H1 (cell line): ENCODE data around the gene HDAC9. TPM values are rescaled to one million over a fixed set of nuclear protein-coding genes. Genes with fewer than 3 reads are reported as not detected.

Source experiments
- CTCF ChIA-PET: fragments of 300-600 bp; sonication (Branson Sonifier 250); formaldehyde crosslinking; loops from one replicate; lab custom pipeline; 2021; ENCODE audit not compliant: partially characterized antibody; lab: Charles Lee
- POLR2A ChIA-PET: fragments of 300-600 bp; sonication (Branson Sonifier 250); formaldehyde crosslinking; loops from one replicate; lab custom pipeline; 2021; ENCODE audit warnings: inconsistent platforms; ENCODE audit not compliant: partially characterized antibody; lab: Charles Lee
- DNase-seq, 2 experiments: peaks; one replicate each; pipeline versions ENCODE4 v3.0.0 to v3.0.0-alpha.2; 2010 to 2022; ENCODE audit warnings: low spot score in 2 of 2, low read depth in 1 of 2, mixed read lengths in 1 of 2
- FAIRE-seq: peaks from 2 replicates; lab custom pipeline; 2011; peaks lifted over from hg19 to GRCh38; lab: Jason Lieb, UNC
- H2AFZ ChIP-seq: 2 replicates; pipeline ENCODE4 v1.8.1; 2012; ENCODE audit warnings: low read length, inconsistent platforms
- H2AK5ac ChIP-seq: 2 replicates; pipeline ENCODE4 v1.6.1; 2013; ENCODE audit warnings: low read depth, low read length
- H2BK120ac ChIP-seq: replicated peaks from 2 replicates; pipeline ENCODE3; 2013; ENCODE audit warnings: low read depth, low read length, inconsistent platforms
- H2BK12ac ChIP-seq: 2 replicates; pipeline ENCODE4 v1.6.1; 2013; ENCODE audit warnings: low read depth, low read length
- H2BK15ac ChIP-seq: 2 replicates; pipeline ENCODE4 v1.6.1; 2013; ENCODE audit warnings: low read length
- H2BK20ac ChIP-seq: 2 replicates; pipeline ENCODE4 v1.6.1; 2013; ENCODE audit warnings: low read length
- H2BK5ac ChIP-seq: 2 replicates; pipeline ENCODE4 v1.6.1; 2013; ENCODE audit warnings: low read depth, low read length
- H3K14ac ChIP-seq: 2 replicates; pipeline ENCODE4 v1.6.1; 2013; ENCODE audit warnings: inconsistent platforms; ENCODE audit not compliant: insufficient read length
- H3K18ac ChIP-seq: 2 replicates; pipeline ENCODE4 v1.6.1; 2013; ENCODE audit warnings: low read length; ENCODE audit errors: extremely low read depth
- H3K23ac ChIP-seq: 2 replicates; pipeline ENCODE4 v1.6.1; 2013; ENCODE audit warnings: inconsistent platforms; ENCODE audit not compliant: insufficient read length
- H3K23me2 ChIP-seq: 2 replicates; pipeline ENCODE4 v1.6.1; 2013; ENCODE audit warnings: low read depth, low read length
- H3K27ac ChIP-seq: 2 replicates; pipeline ENCODE4 v1.6.1; 2011; ENCODE audit warnings: low read depth, low read length, inconsistent platforms
- H3K27me3 ChIP-seq, 4 experiments: replicated peaks in 1 of 4; 1 replicate in 1 of 4; 2 replicates in 3 of 4; pipeline versions ENCODE4 v1.6.1 to v1.8.1; 2011 to 2013; ENCODE audit warnings: low read length in 3 of 4, mild to moderate bottlenecking in 3 of 4, inconsistent platforms in 2 of 4, mixed read lengths in 2 of 4, moderate library complexity in 1 of 4; ENCODE audit not compliant: control insufficient read depth in 3 of 4, insufficient read depth in 3 of 4; ENCODE audit errors: extremely low read depth in 1 of 4
- H3K36me3 ChIP-seq, 4 experiments: 2 replicates each; pipeline versions ENCODE4 v1.6.1 to v1.8.1; 2011 to 2013; ENCODE audit warnings: mild to moderate bottlenecking in 4 of 4, low read length in 3 of 4, moderate library complexity in 2 of 4, control low read depth in 1 of 4, inconsistent platforms in 1 of 4; ENCODE audit not compliant: insufficient read depth in 4 of 4, control insufficient read depth in 2 of 4
- H3K4ac ChIP-seq: replicated peaks from 2 replicates; pipeline ENCODE3; 2013; ENCODE audit warnings: low read length, low read depth, mixed read lengths, inconsistent platforms; ENCODE audit not compliant: insufficient read length
- H3K4me1 ChIP-seq, 4 experiments: replicated peaks in 1 of 4; 1 replicate in 1 of 4; 2 replicates in 3 of 4; pipeline versions ENCODE4 v1.6.1 to v1.8.1; 2011 to 2013; ENCODE audit warnings: low read length in 3 of 4, inconsistent platforms in 2 of 4, mixed read lengths in 1 of 4; ENCODE audit not compliant: insufficient read depth in 4 of 4, control insufficient read depth in 3 of 4
- H3K4me2 ChIP-seq, 2 experiments: 2 replicates each; pipeline versions ENCODE4 v1.6.1 to v1.8.1; 2011 to 2013; ENCODE audit warnings: low read depth in 2 of 2, low read length in 2 of 2, control low read depth in 1 of 2, inconsistent platforms in 1 of 2, mild to moderate bottlenecking in 1 of 2; ENCODE audit not compliant: insufficient read depth in 1 of 2
- H3K4me3 ChIP-seq, 4 experiments: fragments of 200-600, 300-600 bp in 1 of 4; sonication (generic), shearing (Covaris generic), sonication (Bioruptor Twin) in 1 of 4; 2 replicates each; pipeline versions ENCODE4 v1.5.1 to v1.8.1; 2011 to 2016; ENCODE audit warnings: low read length in 4 of 4, low read depth in 3 of 4, control low read depth in 2 of 4, inconsistent platforms in 2 of 4, mild to moderate bottlenecking in 2 of 4, mixed read lengths in 1 of 4, moderate library complexity in 1 of 4; ENCODE audit not compliant: insufficient read depth in 2 of 4; ENCODE audit errors: extremely low read depth in 1 of 4
- H3K56ac ChIP-seq: replicated peaks from 2 replicates; pipeline ENCODE3; 2013; ENCODE audit warnings: low read depth, mild to moderate bottlenecking, mixed read lengths, low read length, inconsistent platforms; ENCODE audit not compliant: insufficient read length
- H3K79me1 ChIP-seq: 2 replicates; pipeline ENCODE4 v1.6.1; 2013; ENCODE audit warnings: low read depth, low read length, control low read depth
- H3K79me2 ChIP-seq, 2 experiments: 2 replicates each; pipeline versions ENCODE4 v1.6.1 to v1.8.1; 2012 to 2013; ENCODE audit warnings: low read length in 2 of 2, mild to moderate bottlenecking in 2 of 2, inconsistent platforms in 1 of 2; ENCODE audit not compliant: insufficient read depth in 2 of 2, control insufficient read depth in 1 of 2
- H3K9ac ChIP-seq, 4 experiments: replicated peaks in 1 of 4; 1 replicate in 1 of 4; 2 replicates in 3 of 4; pipeline versions ENCODE4 v1.6.1 to v1.8.1; 2011 to 2013; ENCODE audit warnings: low read depth in 3 of 4, low read length in 3 of 4, control low read depth in 2 of 4, mild to moderate bottlenecking in 2 of 4, moderate library complexity in 2 of 4, inconsistent platforms in 1 of 4; ENCODE audit errors: extremely low read depth in 1 of 4
- H3K9me3 ChIP-seq, 2 experiments: 2 replicates each; pipeline versions ENCODE4 v1.6.1 to v1.8.1; 2012 to 2013; ENCODE audit warnings: mild to moderate bottlenecking in 2 of 2, moderate library complexity in 2 of 2, control low read depth in 1 of 2, inconsistent platforms in 1 of 2, low read depth in 1 of 2, low read length in 1 of 2, mixed read lengths in 1 of 2; ENCODE audit not compliant: insufficient read depth in 2 of 2
- H4K20me1 ChIP-seq, 2 experiments: replicated peaks in 1 of 2; 2 replicates each; pipeline versions ENCODE3 to v1.8.1; 2011 to 2013; ENCODE audit warnings: inconsistent platforms in 2 of 2, low read length in 2 of 2, mild to moderate bottlenecking in 1 of 2; ENCODE audit not compliant: insufficient read depth in 2 of 2, control insufficient read depth in 1 of 2
- H4K5ac ChIP-seq: 2 replicates; pipeline ENCODE4 v1.6.1; 2013; ENCODE audit warnings: low read length, low read depth, mixed read lengths, inconsistent platforms; ENCODE audit not compliant: insufficient read length
- H4K8ac ChIP-seq: 2 replicates; pipeline ENCODE4 v1.8.0; 2013; ENCODE audit warnings: mild to moderate bottlenecking, moderate library complexity, low read length, inconsistent platforms; ENCODE audit not compliant: insufficient read depth; ENCODE audit errors: extremely low read depth
- H4K91ac ChIP-seq: replicated peaks from 2 replicates; pipeline ENCODE3; 2013; ENCODE audit warnings: low read length, mixed read lengths, inconsistent platforms; ENCODE audit not compliant: insufficient read length
- BACH1 ChIP-seq: IDR thresholded peaks from 2 replicates; pipeline ENCODE4 v1.6.1; 2012; ENCODE audit warnings: low read length, improper control_type of control experiment
- CHD2 ChIP-seq: IDR thresholded peaks from 2 replicates; pipeline ENCODE4 v1.6.1; 2012; ENCODE audit warnings: low read length, improper control_type of control experiment
- CTBP2 ChIP-seq: IDR thresholded peaks from 2 replicates; pipeline ENCODE4 v1.7.0; 2011; ENCODE audit warnings: borderline replicate concordance, mild to moderate bottlenecking, moderate library complexity, mixed read lengths, low read length; ENCODE audit not compliant: insufficient read depth, insufficient read length
- EGR1 ChIP-seq: IDR thresholded peaks from 2 replicates; pipeline ENCODE4 v1.6.1; 2011; ENCODE audit warnings: low read depth, low read length, borderline replicate concordance
- GABPA ChIP-seq: IDR thresholded peaks from 2 replicates; pipeline ENCODE4 v1.6.1; 2011; ENCODE audit warnings: mild to moderate bottlenecking, low read length, moderate library complexity, borderline replicate concordance; ENCODE audit not compliant: insufficient read depth
- JUN ChIP-seq: IDR thresholded peaks from 2 replicates; pipeline ENCODE4 v1.6.1; 2011; ENCODE audit warnings: low read depth, mild to moderate bottlenecking, improper control_type of control experiment, low read length
- JUND ChIP-seq: IDR thresholded peaks from 2 replicates; pipeline ENCODE4 v1.6.1; 2011; ENCODE audit warnings: mild to moderate bottlenecking, improper control_type of control experiment, low read length
- KDM4A ChIP-seq: IDR thresholded peaks from one replicate; pipeline ENCODE4 v1.7.1; 2012; ENCODE audit warnings: low read depth, mild to moderate bottlenecking, moderate library complexity, low read length, inconsistent platforms; ENCODE audit not compliant: severe bottlenecking
- MAFK ChIP-seq: IDR thresholded peaks from 2 replicates; pipeline ENCODE4 v1.6.1; 2012; ENCODE audit warnings: low read depth, mild to moderate bottlenecking, improper control_type of control experiment, low read length
- NRF1 ChIP-seq: IDR thresholded peaks from 2 replicates; pipeline ENCODE4 v1.6.1; 2011; ENCODE audit warnings: mild to moderate bottlenecking, low read depth, low read length, improper control_type of control experiment
- PHF8 ChIP-seq: fragments of 200-600 bp; sonication (generic); conservative IDR thresholded peaks from 2 replicates; pipeline ENCODE4 v1.7.1; 2012; ENCODE audit warnings: low read depth, mild to moderate bottlenecking, inconsistent platforms, low read length, moderate library complexity
- POLR2A ChIP-seq, 2 experiments: IDR thresholded peaks; 1 replicate in 1 of 2; 2 replicates in 1 of 2; pipeline ENCODE4 v1.6.1; 2011; ENCODE audit warnings: low read depth in 2 of 2, low read length in 2 of 2, mild to moderate bottlenecking in 2 of 2; ENCODE audit errors: control extremely low read depth in 1 of 2
- SIX5 ChIP-seq: IDR thresholded peaks from 2 replicates; pipeline ENCODE4 v1.6.1; 2011; ENCODE audit warnings: mild to moderate bottlenecking, low read depth, low read length
- SP1 ChIP-seq: IDR thresholded peaks from 2 replicates; pipeline ENCODE4 v1.6.1; 2011; ENCODE audit warnings: low read depth, low read length
- SUZ12 ChIP-seq: fragments of 200-600 bp; sonication (generic); IDR thresholded peaks from 2 replicates; pipeline ENCODE4 v1.6.1; 2012; ENCODE audit warnings: mild to moderate bottlenecking, inconsistent platforms, low read length, moderate library complexity, mixed read lengths
- polyA plus RNA-seq, 7 experiments: library from polyadenylated mRNA; depleted of rRNA in 3 of 7; stranded (reverse) in 5 of 7; unstranded in 2 of 7; fragments of >200 nt in 5 of 7; fragments of 200-250 nt in 2 of 7; gene quantifications; 1 replicate in 5 of 7; 2 replicates in 1 of 7; 4 replicates in 1 of 7; pipeline versions ENCODE4 v1.2.1 to v1.2.3, GENCODE V29; 2011 to 2013; ENCODE audit warnings: missing spikeins in 2 of 7, mixed read lengths in 2 of 7
- total RNA-seq: library from RNA; stranded (reverse); fragmentation: NEBNext Ultra II Directional; extraction: Animal tissue kit (Norgen Biotek cat#: 25700); gene quantifications from 2 replicates; pipeline ENCODE4 v1.2.1, GENCODE V29; 2021
- TF ChIP-seq, protein P1 (sequence below): IDR thresholded peaks from 2 replicates; pipeline ENCODE4 v1.6.1; 2012; ENCODE audit warnings: inconsistent platforms

The HDAC9 gene
- total and polyA plus RNA-seq, 2 of the 8 experiments (the other 6 are each of a cell fraction or from before 2014, with no cell fraction given): 9.5 to 13.1 TPM

DNA sequence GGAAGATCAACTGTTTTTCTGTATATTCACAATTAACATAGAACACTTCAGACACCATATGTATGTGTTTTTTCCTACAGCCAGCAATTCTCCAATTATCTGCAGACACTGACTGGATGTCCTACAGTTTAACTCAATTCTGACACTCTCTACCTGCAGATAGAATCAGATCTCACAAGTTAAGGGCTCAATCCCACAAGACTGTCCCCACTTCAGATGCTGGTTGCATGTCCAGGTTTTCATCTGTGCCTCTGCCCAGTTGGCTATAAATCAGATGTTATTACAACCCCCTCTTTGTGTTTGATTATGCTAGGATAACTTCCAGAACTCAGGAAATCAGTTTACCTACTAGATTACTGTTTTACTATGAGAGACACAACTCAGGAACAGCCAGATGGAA, 326.0 kb downstream of the HDAC9 start:
- no peak overlapping the region for H4K5ac ChIP-seq
- no peak overlapping the region for H2BK20ac ChIP-seq
- no peak overlapping the region for H3K27ac ChIP-seq
- no peak overlapping the region for H3K56ac ChIP-seq
- no peak overlapping the region for H3K4ac ChIP-seq
- H2BK15ac ChIP-seq: no peak overlapping the region
- H3K23me2 ChIP-seq: no peaks in the 10 kb centered on the region
- no peak overlapping the region for H2AK5ac ChIP-seq
- H3K23ac ChIP-seq: no peak overlapping the region
- no peak overlapping the region for H3K9ac ChIP-seq
- H3K36me3 ChIP-seq: no peaks in the 10 kb centered on the region
- no peak overlapping the region for H3K14ac ChIP-seq
- no peak overlapping the region for H2BK120ac ChIP-seq
- no peak overlapping the region for H4K8ac ChIP-seq
- H3K9me3 ChIP-seq: no peaks in the 10 kb centered on the region
- H3K4me1 ChIP-seq: no peaks in the 10 kb centered on the region
- H2AFZ ChIP-seq: no peak overlapping the region
- H3K4me3 ChIP-seq: no peak overlapping the region
- ChIA-PET POLR2A (no interaction called here), CTCF (no interaction called here)
- no peak overlapping the region for H2BK12ac ChIP-seq
- FAIRE-seq (no peak), DNase-seq (no peak)
- no peak overlapping the region for H3K4me2 ChIP-seq
- no peaks in the 10 kb centered on the region for H3K79me1 ChIP-seq
- H3K18ac ChIP-seq: no peak overlapping the region
- no peak overlapping the region for H4K91ac ChIP-seq
- no peaks in the 10 kb centered on the region for H3K79me2 ChIP-seq
- no peaks in the 10 kb centered on the region for H4K20me1 ChIP-seq
- H2BK5ac ChIP-seq: no peak overlapping the region
- H3K27me3 ChIP-seq: no peaks in the 10 kb centered on the region
- no peak for TF ChIP-seq JUND
- no peak for TF ChIP-seq JUN
- no peak for TF ChIP-seq KDM4A
- no peak for TF ChIP-seq SP1
- TF ChIP-seq, protein P1, sequence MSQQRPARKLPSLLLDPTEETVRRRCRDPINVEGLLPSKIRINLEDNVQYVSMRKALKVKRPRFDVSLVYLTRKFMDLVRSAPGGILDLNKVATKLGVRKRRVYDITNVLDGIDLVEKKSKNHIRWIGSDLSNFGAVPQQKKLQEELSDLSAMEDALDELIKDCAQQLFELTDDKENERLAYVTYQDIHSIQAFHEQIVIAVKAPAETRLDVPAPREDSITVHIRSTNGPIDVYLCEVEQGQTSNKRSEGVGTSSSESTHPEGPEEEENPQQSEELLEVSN: no peak
- TF ChIP-seq NRF1: no peak
- no peak for TF ChIP-seq PHF8
- TF ChIP-seq SUZ12: no peak
- TF ChIP-seq POLR2A (IDR thresholded peaks at IDR 0.05; ENCODE audit: control extremely low read depth in 1 of 2, low read depth in 2 of 2, low read length in 2 of 2): no peak
- no peak for TF ChIP-seq CHD2
- TF ChIP-seq SIX5: no peak
- TF ChIP-seq EGR1: no peak
- no peak for TF ChIP-seq CTBP2
- no peak for TF ChIP-seq MAFK
- TF ChIP-seq GABPA: no peak
- no peak for TF ChIP-seq BACH1
